NT2/D1 (cell line): ENCODE results near the gene VEZF1.

Source experiments
- DNase-seq: peaks from one replicate; pipeline ENCODE4 v3.0.0-alpha.2; 2011; ENCODE audit warnings: low read depth, low spot score
- H3K27me3 ChIP-seq: 2 replicates; pipeline ENCODE4 v1.6.0; 2011; ENCODE audit warnings: mild to moderate bottlenecking; ENCODE audit not compliant: insufficient read length, insufficient read depth
- H3K36me3 ChIP-seq: 2 replicates; pipeline ENCODE4 v1.6.1; 2011; ENCODE audit warnings: mild to moderate bottlenecking, low read length, mixed read lengths; ENCODE audit not compliant: insufficient read depth, insufficient read length
- H3K4me1 ChIP-seq: 2 replicates; pipeline ENCODE4 v1.5.1; 2011; ENCODE audit not compliant: insufficient read depth, insufficient read length
- H3K4me3 ChIP-seq: 2 replicates; pipeline ENCODE4 v1.5.1; 2011; ENCODE audit warnings: low read depth; ENCODE audit not compliant: insufficient read length
- H3K9ac ChIP-seq: 2 replicates; pipeline ENCODE4 v1.6.0; 2011; ENCODE audit warnings: low read depth; ENCODE audit not compliant: insufficient read length
- H3K9me3 ChIP-seq: 2 replicates; pipeline ENCODE4 v1.5.1; 2011; ENCODE audit warnings: mild to moderate bottlenecking, low read length; ENCODE audit not compliant: insufficient read depth
- SUZ12 ChIP-seq: IDR thresholded peaks from 2 replicates; pipeline ENCODE4 v1.6.1; 2011; ENCODE audit not compliant: insufficient read length, insufficient read depth; ENCODE audit errors: extremely low read depth
- YY1 ChIP-seq: IDR thresholded peaks from 2 replicates; pipeline ENCODE4 v1.6.1; 2011; ENCODE audit not compliant: insufficient read length, insufficient read depth
- ZNF274 ChIP-seq: IDR thresholded peaks from 2 replicates; pipeline ENCODE4 v1.6.1; 2011; ENCODE audit warnings: mild to moderate bottlenecking, low read depth, low read length

The VEZF1 gene

DNA sequence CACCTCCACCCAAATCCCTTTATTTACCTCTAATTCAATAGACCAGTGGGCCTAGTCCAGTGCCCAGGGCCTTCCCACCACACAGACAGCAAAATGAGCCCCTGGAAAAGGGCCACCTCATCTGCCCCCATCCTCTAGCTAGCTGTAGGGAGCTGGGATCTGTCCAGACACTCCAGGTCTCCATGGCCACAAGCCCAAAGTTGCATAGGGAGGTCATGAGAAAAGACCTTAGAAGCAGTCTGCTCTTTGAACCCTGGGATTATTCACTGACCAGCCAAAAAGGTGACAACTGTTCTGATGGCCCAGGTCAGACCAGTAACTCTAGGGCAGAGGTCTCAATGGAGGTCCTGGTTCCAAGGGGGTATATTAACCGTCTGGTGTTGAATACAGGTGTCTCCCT, 34.8 kb downstream of the VEZF1 start:
- Histone ChIP-seq H3K9ac (no peak overlapping the region), H3K9me3 (no peaks in the 10 kb centered on the region), H3K27me3 (peaks cover 14% of the 10 kb centered on the region), H3K4me3 (no peak overlapping the region), H3K36me3 (peaks cover 11% of the 10 kb centered on the region), H3K4me1 (peaks cover 17% of the 10 kb centered on the region)
- TF ChIP-seq ZNF274 = no peak
- TF ChIP-seq SUZ12 = no peak
- TF ChIP-seq YY1 = no peak
- no peak for DNase-seq

GRCh38 chr17:57949649-57950048, 38.4 kb downstream of the VEZF1 start:
- Histone ChIP-seq H3K9me3 (no peaks in the 10 kb centered on the region), H3K36me3 (peaks cover 11% of the 10 kb centered on the region), H3K27me3 (peaks cover 6% of the 10 kb centered on the region), H3K9ac (no peak overlapping the region), H3K4me3 (no peak overlapping the region), H3K4me1 (peaks cover 14% of the 10 kb centered on the region)
- DNase-seq = no peak
- TF ChIP-seq ZNF274 = no peak
- TF ChIP-seq YY1 = no peak
- no peak for TF ChIP-seq SUZ12

DNA sequence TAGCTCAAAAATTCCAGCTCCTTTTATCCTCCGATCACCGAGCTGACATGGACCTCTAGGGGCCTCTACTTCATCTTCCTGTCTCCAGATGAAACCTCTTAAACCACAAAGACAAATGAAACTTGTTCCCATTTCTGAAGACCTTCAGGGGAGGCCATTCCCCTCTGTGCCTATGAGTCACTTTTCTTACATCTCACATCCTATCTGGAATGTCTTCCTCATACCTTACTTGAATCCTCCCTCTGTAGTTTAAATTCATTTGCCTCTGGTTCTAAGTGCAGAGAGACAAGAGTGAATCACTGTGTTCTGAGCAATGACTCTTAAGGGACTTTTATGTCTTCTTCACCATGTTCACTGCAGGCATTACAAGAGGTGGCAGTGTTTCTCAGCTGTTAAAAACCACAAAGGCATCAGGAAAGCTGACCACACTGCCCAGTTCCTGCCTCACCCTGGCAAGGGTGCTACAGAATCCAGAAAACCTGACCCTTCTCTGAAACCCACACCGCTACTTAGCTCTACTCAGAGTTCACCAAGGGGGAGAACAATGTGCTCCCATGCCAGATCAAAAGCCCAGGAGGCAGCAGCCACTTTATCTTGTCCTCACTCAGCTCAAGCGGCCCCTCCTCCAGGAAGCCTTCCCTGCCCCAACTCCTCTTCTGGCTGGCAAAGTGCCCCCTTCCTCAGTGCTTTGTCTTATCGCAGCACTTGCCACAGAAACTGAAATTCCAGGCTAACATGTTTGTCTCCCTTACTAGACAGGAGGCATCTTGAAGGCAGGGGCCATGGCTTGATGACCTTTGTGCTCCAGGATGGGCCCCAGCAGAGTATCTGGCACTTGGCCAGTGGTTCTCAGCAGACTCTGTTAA, 39.3 kb downstream of the VEZF1 start:
- DNase-seq = no peak
- peaks cover 6% of the 10 kb centered on the region for H3K27me3 ChIP-seq
- peaks cover 14% of the 10 kb centered on the region for H3K36me3 ChIP-seq
- H3K9ac ChIP-seq = no peak overlapping the region
- no peak for TF ChIP-seq SUZ12
- no peak for TF ChIP-seq ZNF274
- no peak for TF ChIP-seq YY1
- H3K9me3 ChIP-seq = no peaks in the 10 kb centered on the region
- no peak overlapping the region for H3K4me3 ChIP-seq
- H3K4me1 ChIP-seq = peaks cover 12% of the 10 kb centered on the region

DNA sequence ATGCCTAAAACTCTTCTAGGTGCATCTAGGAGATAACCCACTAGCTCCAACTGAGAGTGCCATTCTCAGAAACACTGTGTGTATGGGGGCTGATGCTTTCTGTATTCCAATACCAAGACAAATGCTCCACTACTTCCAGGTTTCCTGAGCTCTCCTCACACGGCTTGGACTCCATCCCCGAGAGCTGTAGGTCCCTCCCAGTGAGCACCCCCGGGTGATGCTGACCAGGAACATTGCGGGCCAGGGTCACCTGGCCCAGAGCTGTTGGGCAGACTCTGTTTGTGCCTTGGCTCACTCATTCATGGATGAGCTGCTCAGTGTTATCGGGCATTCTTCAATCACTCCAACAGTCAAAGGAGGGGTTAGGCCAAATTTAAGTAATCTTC, 39.9 kb downstream of the VEZF1 start:
- H3K9me3 ChIP-seq = no peaks in the 10 kb centered on the region
- TF ChIP-seq SUZ12 (no peak), ZNF274 (no peak)
- H3K27me3 ChIP-seq = peaks cover under 1% of the 10 kb centered on the region
- DNase-seq = no peak
- no peak overlapping the region for H3K4me3 ChIP-seq
- peaks cover 6% of the 10 kb centered on the region for H3K4me1 ChIP-seq
- no peak overlapping the region for H3K9ac ChIP-seq
- peaks cover 8% of the 10 kb centered on the region for H3K36me3 ChIP-seq

GRCh38 chr17:57947369-57947768, 40.7 kb downstream of the VEZF1 start:
- no peak overlapping the region for H3K9ac ChIP-seq
- H3K4me1 ChIP-seq = peaks cover 6% of the 10 kb centered on the region
- peaks cover 3% of the 10 kb centered on the region for H3K36me3 ChIP-seq
- DNase-seq = no peak
- H3K4me3 ChIP-seq = no peak overlapping the region
- no peaks in the 10 kb centered on the region for H3K27me3 ChIP-seq
- H3K9me3 ChIP-seq = no peaks in the 10 kb centered on the region
- TF ChIP-seq YY1 (no peak), ZNF274 (no peak), SUZ12 (no peak)

- peaks cover 3% of the 10 kb centered on the region for H3K36me3 ChIP-seq
- H3K9me3 ChIP-seq = no peaks in the 10 kb centered on the region
- no peak overlapping the region for H3K4me3 ChIP-seq
- DNase-seq = no peak
- H3K27me3 ChIP-seq = no peaks in the 10 kb centered on the region
- TF ChIP-seq ZNF274 (no peak), YY1 (no peak), SUZ12 (no peak)
- peaks cover 6% of the 10 kb centered on the region for H3K4me1 ChIP-seq
- H3K9ac ChIP-seq = no peak overlapping the region
Observed at GRCh38 chr17:57946798-57947358, 41.2 kb downstream of the VEZF1 start.

- Histone ChIP-seq H3K4me3 (no peak overlapping the region), H3K27me3 (no peaks in the 10 kb centered on the region), H3K4me1 (peaks cover 5% of the 10 kb centered on the region), H3K9ac (no peak overlapping the region), H3K36me3 (peaks cover 3% of the 10 kb centered on the region), H3K9me3 (no peaks in the 10 kb centered on the region)
- TF ChIP-seq YY1 = no peak
- no peak for TF ChIP-seq ZNF274
- TF ChIP-seq SUZ12 = no peak
- no peak for DNase-seq
Observed at GRCh38 chr17:57945996-57946797, 41.9 kb downstream of the VEZF1 start.
